Thymus (tissue), 11 donors: ENCODE measurements around the gene ASB15. TPM values are rescaled to one million over a fixed set of nuclear protein-coding genes. Genes with fewer than 3 reads are reported as not detected.

ENCODE experiments used
- DNase-seq, 9 donors: peaks; one replicate each; pipeline ENCODE4 v3.0.0-alpha.2; 2013; ENCODE audit warnings: low spot score in 9 of 9, low read depth in 6 of 9, missing footprints in 1 of 9
- H3K27ac ChIP-seq, 2 donors: one replicate each; pipeline ENCODE4 v1.5.1; 2013; ENCODE audit warnings: control low read depth in 1 of 2, low read depth in 1 of 2, low read length in 1 of 2, mild to moderate bottlenecking in 1 of 2, moderate library complexity in 1 of 2
- H3K27me3 ChIP-seq, 2 donors: one replicate each; pipeline ENCODE4 v1.5.1; 2013; ENCODE audit warnings: low read length in 1 of 2; ENCODE audit not compliant: control insufficient read depth in 2 of 2, insufficient read depth in 1 of 2
- H3K36me3 ChIP-seq, 2 donors: one replicate each; pipeline ENCODE4 v1.5.1; 2013; ENCODE audit warnings: low read length in 1 of 2, mild to moderate bottlenecking in 1 of 2, moderate library complexity in 1 of 2; ENCODE audit not compliant: control insufficient read depth in 2 of 2, insufficient read depth in 2 of 2
- H3K4me1 ChIP-seq, 2 donors: one replicate each; pipeline ENCODE4 v1.5.1; 2013; ENCODE audit warnings: low read length in 2 of 2; ENCODE audit not compliant: control insufficient read depth in 2 of 2, insufficient read depth in 2 of 2
- H3K4me3 ChIP-seq, 2 donors: one replicate each; pipeline ENCODE4 v1.5.1; 2013; ENCODE audit warnings: low read length in 2 of 2, control low read depth in 1 of 2, mild to moderate bottlenecking in 1 of 2
- H3K9me3 ChIP-seq, 2 donors: one replicate each; pipeline ENCODE4 v1.5.1; 2013; ENCODE audit warnings: low read length in 1 of 2, mild to moderate bottlenecking in 1 of 2; ENCODE audit not compliant: control insufficient read depth in 2 of 2, insufficient read depth in 1 of 2
- WGBS: extraction: QIAGEN DNeasy Blood & Tissue Kit; methylation state at CpG from one replicate; pipeline ENCODE4 v1.1.7; 2013; 5-methylcytosine and 5-hydroxymethylcytosine counted together
- polyA plus RNA-seq: library from polyadenylated mRNA; stranded (reverse); fragments of 200-250 nt; gene quantifications from one replicate; pipeline ENCODE4 v1.2.3, GENCODE V29; 2013
- total RNA-seq: library from RNA; stranded (reverse); fragments of 120-200 nt; gene quantifications from one replicate; pipeline ENCODE4 v1.2.4, GENCODE V29; 2013
- donor health status: healthy.

The ASB15 gene
- total and polyA plus RNA-seq, 2 donors: 0.05 TPM; not detected in 1

GRCh38 chr7:123583821-123584220 is 17.8 kb upstream of the ASB15 start:
- Histone ChIP-seq H3K27me3 (peaks cover 0 to 3% of the 10 kb centered on the region in 2 donors), H3K4me1 (no peaks in the 10 kb centered on the region), H3K4me3 (no peak overlapping the region), H3K9me3 (no peaks in the 10 kb centered on the region), H3K27ac (no peak overlapping the region), H3K36me3 (no peaks in the 10 kb centered on the region)
- DNase-seq: no peak
- WGBS: 97% methylated on average over 4 of the region's 4 CpGs

GRCh38 chr7:123588376-123588775 is 13.2 kb upstream of the ASB15 start:
- H3K36me3 ChIP-seq: no peaks in the 10 kb centered on the region
- no peaks in the 10 kb centered on the region for H3K4me1 ChIP-seq
- no peaks in the 10 kb centered on the region for H3K9me3 ChIP-seq
- H3K27ac ChIP-seq: no peak overlapping the region
- no peak for DNase-seq
- no peak overlapping the region for H3K4me3 ChIP-seq
- 93% methylated on average over 2 of the region's 2 CpGs for WGBS
- H3K27me3 ChIP-seq: no peaks in the 10 kb centered on the region

- no peak for DNase-seq
- 78% methylated on average over 10 of the region's 10 CpGs for WGBS
- H3K4me1 ChIP-seq: no peaks in the 10 kb centered on the region
- no peaks in the 10 kb centered on the region for H3K27me3 ChIP-seq
- no peaks in the 10 kb centered on the region for H3K9me3 ChIP-seq
- H3K36me3 ChIP-seq: no peaks in the 10 kb centered on the region
- no peak overlapping the region for H3K4me3 ChIP-seq
- no peak overlapping the region for H3K27ac ChIP-seq
These were observed 6.8 kb upstream of the ASB15 start for GRCh38 chr7:123594813-123595241.

- no peak overlapping the region for H3K27ac ChIP-seq
- no peak for DNase-seq
- WGBS: 85% methylated on average over 3 of the region's 3 CpGs
- H3K4me1 ChIP-seq: no peaks in the 10 kb centered on the region
- no peaks in the 10 kb centered on the region for H3K9me3 ChIP-seq
- no peaks in the 10 kb centered on the region for H3K36me3 ChIP-seq
- no peak overlapping the region for H3K4me3 ChIP-seq
- no peaks in the 10 kb centered on the region for H3K27me3 ChIP-seq
These were observed 3.0 kb upstream of the ASB15 start for GRCh38 chr7:123598657-123599056.

GRCh38 chr7:123599766-123600165 is 1.9 kb upstream of the ASB15 start:
- H3K4me1 ChIP-seq: no peaks in the 10 kb centered on the region
- H3K9me3 ChIP-seq: no peaks in the 10 kb centered on the region
- no peak overlapping the region for H3K27ac ChIP-seq
- no peak overlapping the region for H3K4me3 ChIP-seq
- H3K27me3 ChIP-seq: no peaks in the 10 kb centered on the region
- no peak for DNase-seq
- 94% methylated on average over 2 of the region's 2 CpGs for WGBS
- H3K36me3 ChIP-seq: no peaks in the 10 kb centered on the region

- DNase-seq: no peak
- no peak overlapping the region for H3K27ac ChIP-seq
- no peak overlapping the region for H3K4me3 ChIP-seq
- H3K4me1 ChIP-seq: no peaks in the 10 kb centered on the region
- no peaks in the 10 kb centered on the region for H3K36me3 ChIP-seq
- no peaks in the 10 kb centered on the region for H3K9me3 ChIP-seq
- no peaks in the 10 kb centered on the region for H3K27me3 ChIP-seq
- WGBS: 78% methylated on average over 3 of the region's 3 CpGs
These were observed 745 bp upstream of the ASB15 start for GRCh38 chr7:123600876-123601275.

GRCh38 chr7:123602648-123603047 is 1.0 kb downstream of the ASB15 start:
- 94% methylated on average over 3 of the region's 3 CpGs for WGBS
- Histone ChIP-seq H3K4me3 (no peak overlapping the region), H3K4me1 (no peaks in the 10 kb centered on the region), H3K36me3 (no peaks in the 10 kb centered on the region), H3K27ac (no peak overlapping the region), H3K9me3 (no peaks in the 10 kb centered on the region), H3K27me3 (no peaks in the 10 kb centered on the region)
- DNase-seq: no peak

GRCh38 chr7:123604739-123605138 is 3.1 kb downstream of the ASB15 start:
- H3K27ac ChIP-seq: no peak overlapping the region
- no peaks in the 10 kb centered on the region for H3K9me3 ChIP-seq
- DNase-seq: no peak
- WGBS: 59% methylated on average over 3 of the region's 3 CpGs
- H3K4me1 ChIP-seq: no peaks in the 10 kb centered on the region
- H3K4me3 ChIP-seq: no peak overlapping the region
- no peaks in the 10 kb centered on the region for H3K27me3 ChIP-seq
- no peaks in the 10 kb centered on the region for H3K36me3 ChIP-seq

GRCh38 chr7:123607423-123607975 is 5.9 kb downstream of the ASB15 start:
- 88% methylated on average over 4 of the region's 4 CpGs for WGBS
- Histone ChIP-seq H3K36me3 (no peaks in the 10 kb centered on the region), H3K4me1 (no peaks in the 10 kb centered on the region), H3K27me3 (no peaks in the 10 kb centered on the region), H3K4me3 (no peak overlapping the region), H3K27ac (no peak overlapping the region), H3K9me3 (no peaks in the 10 kb centered on the region)
- DNase-seq: no peak
